Measurements from ENCODE around the gene SAP25.

DNA sequence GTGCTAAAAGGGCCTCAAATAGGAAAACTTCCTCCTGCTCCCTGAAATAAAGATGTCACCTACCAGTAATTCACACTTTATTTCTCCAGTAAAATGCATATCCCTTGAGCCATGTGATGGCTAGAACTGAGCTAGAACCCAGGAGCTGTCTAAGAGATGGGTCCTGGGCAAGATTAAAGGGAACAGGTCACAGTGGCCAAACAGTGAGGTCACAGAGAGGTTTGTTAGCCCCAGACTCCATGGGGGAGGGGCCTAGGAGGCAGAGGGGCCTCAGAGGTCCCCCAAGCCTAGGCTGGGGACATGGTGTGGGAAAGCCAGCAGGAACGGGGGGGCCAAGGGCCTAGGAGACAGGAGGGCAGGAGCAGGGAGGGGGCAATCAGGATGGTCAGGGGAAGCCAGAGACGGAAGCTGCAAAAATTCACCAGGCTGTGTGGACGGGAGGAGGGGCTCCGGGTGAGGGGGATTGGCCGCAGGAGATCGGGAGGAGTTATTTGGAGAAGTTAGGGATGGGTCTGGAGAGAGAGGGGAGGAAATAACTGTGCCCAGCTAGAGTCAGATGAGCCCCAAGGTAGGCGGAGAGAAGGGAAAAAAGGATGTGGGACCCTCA, 15.7 kb upstream of the SAP25 start:
- TF ChIP-seq POLR2A (IDR thresholded peaks at IDR 0.05; ENCODE audit: low read depth, low read length) (no peak), CTCF (conservative IDR thresholded peaks at IDR 0.05; ENCODE audit: low read depth, low read length) (no peak), MAZ (IDR thresholded peaks at IDR 0.05; ENCODE audit: borderline replicate concordance, low read depth, low read length) (no peak), RAD21 (IDR thresholded peaks at IDR 0.05; ENCODE audit: low read length) (no peak), BHLHE40 (IDR thresholded peaks at IDR 0.05; ENCODE audit: low read depth, low read length) (no peak), USF2 (IDR thresholded peaks at IDR 0.05; ENCODE audit: low read depth, low read length) (no peak), SMC3 (IDR thresholded peaks at IDR 0.05; ENCODE audit: low read depth, low read length) (no peak), MAFK (IDR thresholded peaks at IDR 0.05; ENCODE audit: low read depth, low read length) (no peak), NFE2L2 (IDR thresholded peaks at IDR 0.05; ENCODE audit: low read depth, low read length) (no peak), CEBPB (IDR thresholded peaks at IDR 0.05; ENCODE audit: low read depth, low read length) (no peak), RFX5 (IDR thresholded peaks at IDR 0.05; ENCODE audit: low read depth, low read length) (no peak), RCOR1 (IDR thresholded peaks at IDR 0.05; ENCODE audit: insufficient replicate concordance, low read length) (no peak), FOS (IDR thresholded peaks at IDR 0.05; ENCODE audit: low read depth, low read length) (no peak), MXI1 (IDR thresholded peaks at IDR 0.05; ENCODE audit: borderline replicate concordance, low read depth, low read length) (no peak)
